H1 (cell line): Measurements from ENCODE around the gene IQCK. TPM values are rescaled to one million over a fixed set of nuclear protein-coding genes. Genes with fewer than 3 reads are reported as not detected.

ENCODE experiments used
- CTCF ChIA-PET: fragments of 300-600 bp; sonication (Branson Sonifier 250); formaldehyde crosslinking; loops from one replicate; lab custom pipeline; 2021; ENCODE audit not compliant: partially characterized antibody; lab: Charles Lee
- POLR2A ChIA-PET: fragments of 300-600 bp; sonication (Branson Sonifier 250); formaldehyde crosslinking; loops from one replicate; lab custom pipeline; 2021; ENCODE audit warnings: inconsistent platforms; ENCODE audit not compliant: partially characterized antibody; lab: Charles Lee
- DNase-seq, 2 experiments: peaks; one replicate each; pipeline versions ENCODE4 v3.0.0 to v3.0.0-alpha.2; 2010 to 2022; ENCODE audit warnings: low spot score in 2 of 2, low read depth in 1 of 2, mixed read lengths in 1 of 2
- FAIRE-seq: peaks from 2 replicates; lab custom pipeline; 2011; peaks lifted over from hg19 to GRCh38; lab: Jason Lieb, UNC
- H2AFZ ChIP-seq: 2 replicates; pipeline ENCODE4 v1.8.1; 2012; ENCODE audit warnings: low read length, inconsistent platforms
- H2AK5ac ChIP-seq: 2 replicates; pipeline ENCODE4 v1.6.1; 2013; ENCODE audit warnings: low read depth, low read length
- H2BK120ac ChIP-seq: replicated peaks from 2 replicates; pipeline ENCODE3; 2013; ENCODE audit warnings: low read depth, low read length, inconsistent platforms
- H2BK12ac ChIP-seq: 2 replicates; pipeline ENCODE4 v1.6.1; 2013; ENCODE audit warnings: low read depth, low read length
- H2BK15ac ChIP-seq: 2 replicates; pipeline ENCODE4 v1.6.1; 2013; ENCODE audit warnings: low read length
- H2BK20ac ChIP-seq: 2 replicates; pipeline ENCODE4 v1.6.1; 2013; ENCODE audit warnings: low read length
- H2BK5ac ChIP-seq: 2 replicates; pipeline ENCODE4 v1.6.1; 2013; ENCODE audit warnings: low read depth, low read length
- H3K14ac ChIP-seq: 2 replicates; pipeline ENCODE4 v1.6.1; 2013; ENCODE audit warnings: inconsistent platforms; ENCODE audit not compliant: insufficient read length
- H3K18ac ChIP-seq: 2 replicates; pipeline ENCODE4 v1.6.1; 2013; ENCODE audit warnings: low read length; ENCODE audit errors: extremely low read depth
- H3K23ac ChIP-seq: 2 replicates; pipeline ENCODE4 v1.6.1; 2013; ENCODE audit warnings: inconsistent platforms; ENCODE audit not compliant: insufficient read length
- H3K23me2 ChIP-seq: 2 replicates; pipeline ENCODE4 v1.6.1; 2013; ENCODE audit warnings: low read depth, low read length
- H3K27ac ChIP-seq: 2 replicates; pipeline ENCODE4 v1.6.1; 2011; ENCODE audit warnings: low read depth, low read length, inconsistent platforms
- H3K27me3 ChIP-seq, 4 experiments: replicated peaks in 1 of 4; 1 replicate in 1 of 4; 2 replicates in 3 of 4; pipeline versions ENCODE4 v1.6.1 to v1.8.1; 2011 to 2013; ENCODE audit warnings: low read length in 3 of 4, mild to moderate bottlenecking in 3 of 4, inconsistent platforms in 2 of 4, mixed read lengths in 2 of 4, moderate library complexity in 1 of 4; ENCODE audit not compliant: control insufficient read depth in 3 of 4, insufficient read depth in 3 of 4; ENCODE audit errors: extremely low read depth in 1 of 4
- H3K36me3 ChIP-seq, 4 experiments: 2 replicates each; pipeline versions ENCODE4 v1.6.1 to v1.8.1; 2011 to 2013; ENCODE audit warnings: mild to moderate bottlenecking in 4 of 4, low read length in 3 of 4, moderate library complexity in 2 of 4, control low read depth in 1 of 4, inconsistent platforms in 1 of 4; ENCODE audit not compliant: insufficient read depth in 4 of 4, control insufficient read depth in 2 of 4
- H3K4ac ChIP-seq: replicated peaks from 2 replicates; pipeline ENCODE3; 2013; ENCODE audit warnings: low read length, low read depth, mixed read lengths, inconsistent platforms; ENCODE audit not compliant: insufficient read length
- H3K4me1 ChIP-seq, 4 experiments: replicated peaks in 1 of 4; 1 replicate in 1 of 4; 2 replicates in 3 of 4; pipeline versions ENCODE4 v1.6.1 to v1.8.1; 2011 to 2013; ENCODE audit warnings: low read length in 3 of 4, inconsistent platforms in 2 of 4, mixed read lengths in 1 of 4; ENCODE audit not compliant: insufficient read depth in 4 of 4, control insufficient read depth in 3 of 4
- H3K4me2 ChIP-seq, 2 experiments: 2 replicates each; pipeline versions ENCODE4 v1.6.1 to v1.8.1; 2011 to 2013; ENCODE audit warnings: low read depth in 2 of 2, low read length in 2 of 2, control low read depth in 1 of 2, inconsistent platforms in 1 of 2, mild to moderate bottlenecking in 1 of 2; ENCODE audit not compliant: insufficient read depth in 1 of 2
- H3K4me3 ChIP-seq, 4 experiments: fragments of 200-600, 300-600 bp in 1 of 4; sonication (generic), shearing (Covaris generic), sonication (Bioruptor Twin) in 1 of 4; 2 replicates each; pipeline versions ENCODE4 v1.5.1 to v1.8.1; 2011 to 2016; ENCODE audit warnings: low read length in 4 of 4, low read depth in 3 of 4, control low read depth in 2 of 4, inconsistent platforms in 2 of 4, mild to moderate bottlenecking in 2 of 4, mixed read lengths in 1 of 4, moderate library complexity in 1 of 4; ENCODE audit not compliant: insufficient read depth in 2 of 4; ENCODE audit errors: extremely low read depth in 1 of 4
- H3K56ac ChIP-seq: replicated peaks from 2 replicates; pipeline ENCODE3; 2013; ENCODE audit warnings: low read depth, mild to moderate bottlenecking, mixed read lengths, low read length, inconsistent platforms; ENCODE audit not compliant: insufficient read length
- H3K79me1 ChIP-seq: 2 replicates; pipeline ENCODE4 v1.6.1; 2013; ENCODE audit warnings: low read depth, low read length, control low read depth
- H3K79me2 ChIP-seq, 2 experiments: 2 replicates each; pipeline versions ENCODE4 v1.6.1 to v1.8.1; 2012 to 2013; ENCODE audit warnings: low read length in 2 of 2, mild to moderate bottlenecking in 2 of 2, inconsistent platforms in 1 of 2; ENCODE audit not compliant: insufficient read depth in 2 of 2, control insufficient read depth in 1 of 2
- H3K9ac ChIP-seq, 4 experiments: replicated peaks in 1 of 4; 1 replicate in 1 of 4; 2 replicates in 3 of 4; pipeline versions ENCODE4 v1.6.1 to v1.8.1; 2011 to 2013; ENCODE audit warnings: low read depth in 3 of 4, low read length in 3 of 4, control low read depth in 2 of 4, mild to moderate bottlenecking in 2 of 4, moderate library complexity in 2 of 4, inconsistent platforms in 1 of 4; ENCODE audit errors: extremely low read depth in 1 of 4
- H3K9me3 ChIP-seq, 2 experiments: 2 replicates each; pipeline versions ENCODE4 v1.6.1 to v1.8.1; 2012 to 2013; ENCODE audit warnings: mild to moderate bottlenecking in 2 of 2, moderate library complexity in 2 of 2, control low read depth in 1 of 2, inconsistent platforms in 1 of 2, low read depth in 1 of 2, low read length in 1 of 2, mixed read lengths in 1 of 2; ENCODE audit not compliant: insufficient read depth in 2 of 2
- H4K20me1 ChIP-seq, 2 experiments: replicated peaks in 1 of 2; 2 replicates each; pipeline versions ENCODE3 to v1.8.1; 2011 to 2013; ENCODE audit warnings: inconsistent platforms in 2 of 2, low read length in 2 of 2, mild to moderate bottlenecking in 1 of 2; ENCODE audit not compliant: insufficient read depth in 2 of 2, control insufficient read depth in 1 of 2
- H4K5ac ChIP-seq: 2 replicates; pipeline ENCODE4 v1.6.1; 2013; ENCODE audit warnings: low read length, low read depth, mixed read lengths, inconsistent platforms; ENCODE audit not compliant: insufficient read length
- H4K8ac ChIP-seq: 2 replicates; pipeline ENCODE4 v1.8.0; 2013; ENCODE audit warnings: mild to moderate bottlenecking, moderate library complexity, low read length, inconsistent platforms; ENCODE audit not compliant: insufficient read depth; ENCODE audit errors: extremely low read depth
- H4K91ac ChIP-seq: replicated peaks from 2 replicates; pipeline ENCODE3; 2013; ENCODE audit warnings: low read length, mixed read lengths, inconsistent platforms; ENCODE audit not compliant: insufficient read length
- POLR2AphosphoS5 ChIP-seq: IDR thresholded peaks from 2 replicates; pipeline ENCODE4 v1.6.1; 2011; ENCODE audit warnings: low read depth, low read length
- POU5F1 ChIP-seq: IDR thresholded peaks from 2 replicates; pipeline ENCODE4 v1.6.1; 2011; ENCODE audit warnings: low read depth, mild to moderate bottlenecking, low read length, moderate library complexity
- TCF12 ChIP-seq: IDR thresholded peaks from 2 replicates; pipeline ENCODE4 v1.6.1; 2011; ENCODE audit warnings: low read depth, mild to moderate bottlenecking, low read length
- WGBS, 2 experiments: shearing (Covaris generic) in 1 of 2; methylation state at CpG; one replicate each; pipeline versions ENCODE4 v1.1.6 to v1.1.7; 2013 to 2015; ENCODE audit warnings: low lambda C conversion rate in 2 of 2, mixed read lengths in 2 of 2, inconsistent platforms in 1 of 2, low coverage in 1 of 2, missing lambda C conversion rate in 1 of 2; ENCODE audit not compliant: insufficient replicate concordance in 2 of 2, insufficient coverage in 1 of 2, insufficient read length in 1 of 2; ENCODE audit errors: extremely low coverage in 1 of 2, missing lambda C conversion rate in 1 of 2; 5-methylcytosine and 5-hydroxymethylcytosine counted together
- polyA plus RNA-seq, 7 experiments: library from polyadenylated mRNA; depleted of rRNA in 3 of 7; stranded (reverse) in 5 of 7; unstranded in 2 of 7; fragments of >200 nt in 5 of 7; fragments of 200-250 nt in 2 of 7; gene quantifications; 1 replicate in 5 of 7; 2 replicates in 1 of 7; 4 replicates in 1 of 7; pipeline versions ENCODE4 v1.2.1 to v1.2.3, GENCODE V29; 2011 to 2013; ENCODE audit warnings: missing spikeins in 2 of 7, mixed read lengths in 2 of 7
- total RNA-seq: library from RNA; stranded (reverse); fragmentation: NEBNext Ultra II Directional; extraction: Animal tissue kit (Norgen Biotek cat#: 25700); gene quantifications from 2 replicates; pipeline ENCODE4 v1.2.1, GENCODE V29; 2021

The IQCK gene
- total and polyA plus RNA-seq, 2 of the 8 experiments (the other 6 are each of a cell fraction or from before 2014, with no cell fraction given) = 6.2 to 9.3 TPM

DNA sequence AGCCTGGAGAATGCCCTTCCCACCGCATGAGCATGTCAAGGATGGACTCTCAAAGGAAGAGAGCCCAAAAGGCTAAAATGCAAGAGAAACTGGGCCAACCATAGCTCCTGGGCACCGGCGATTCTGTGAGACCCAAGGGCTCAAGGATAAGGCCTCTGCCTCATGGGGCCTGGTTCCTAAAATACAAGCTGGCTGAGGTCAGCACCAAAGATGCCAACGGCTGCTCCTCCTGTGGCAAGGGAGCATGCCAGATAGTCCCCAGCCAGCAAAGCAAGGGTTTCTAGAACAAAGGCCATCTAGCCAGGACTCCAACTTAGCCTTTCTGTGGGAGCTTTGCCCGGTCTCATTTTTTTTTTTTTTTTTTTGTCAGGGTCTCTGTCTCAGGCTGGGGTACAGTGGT lies 146.5 kb downstream of the IQCK start:
- Histone ChIP-seq H2AK5ac (no peak overlapping the region), H4K8ac (no peak overlapping the region), H3K4ac (no peak overlapping the region), H3K36me3 (peaks cover 6 to 58% (median 27%) of the 10 kb centered on the region in 4 experiments), H2BK20ac (no peak overlapping the region), H2BK15ac (no peak overlapping the region), H3K27me3 (no peaks in the 10 kb centered on the region), H3K9ac (no peak overlapping the region), H3K23me2 (peaks cover 7% of the 10 kb centered on the region), H4K20me1 (peaks cover 2 to 4% of the 10 kb centered on the region in 2 experiments), H3K79me1 (peaks cover 2% of the 10 kb centered on the region), H3K4me1 (peaks cover 12 to 26% (median 21%) of the 10 kb centered on the region in 4 experiments), H2AFZ (no peak overlapping the region), H2BK12ac (no peak overlapping the region), H3K4me2 (no peak overlapping the region), H3K27ac (no peak overlapping the region), H3K56ac (no peak overlapping the region), H2BK120ac (no peak overlapping the region), H3K4me3 (no peak overlapping the region), H2BK5ac (0 out of 2 replicates have a peak overlapping the region, but pooled peaks have one; percentile 10), H4K5ac (no peak overlapping the region), H3K23ac (no peak overlapping the region), H4K91ac (no peak overlapping the region), H3K9me3 (no peaks in the 10 kb centered on the region), H3K14ac (no peak overlapping the region), H3K18ac (no peak overlapping the region), H3K79me2 (peaks cover 0 to 56% of the 10 kb centered on the region in 2 experiments; a peak in 2 of 4 replicates)
- POLR2A ChIA-PET = interaction anchor here (0.6 to 9.2 kb wide), 4 partner anchors 11 to 54 kb away, joined by 4 to 114 read pairs (median 29); no protein-coding TSS in a partner anchor
- no peak for TF ChIP-seq TCF12
- TF ChIP-seq POU5F1 = no peak
- peak; percentile 27; the same call in 1 of the 2 replicates for TF ChIP-seq POLR2AphosphoS5
- DNase-seq (no peak), FAIRE-seq (no peak)
- CTCF ChIA-PET = interaction anchor here (0.6 to 1.2 kb wide), 3 partner anchors 18 to 179 kb away, joined by 3 read pairs; no protein-coding TSS in a partner anchor
- 88% methylated on average over 5 of the region's 5 CpGs; no CpG with 5 or more reads in 1 of the 2 experiments for WGBS, 2 experiments
